ENCODE results near the gene GPX3. TPM values are rescaled to one million over a fixed set of nuclear protein-coding genes. Genes with fewer than 3 reads are reported as not detected.

The GPX3 gene
- total and polyA plus RNA-seq, 2 of the 13 experiments (the other 11 are each of a cell fraction or from before 2014, with no cell fraction given): 33.8 to 1,892 TPM

DNA sequence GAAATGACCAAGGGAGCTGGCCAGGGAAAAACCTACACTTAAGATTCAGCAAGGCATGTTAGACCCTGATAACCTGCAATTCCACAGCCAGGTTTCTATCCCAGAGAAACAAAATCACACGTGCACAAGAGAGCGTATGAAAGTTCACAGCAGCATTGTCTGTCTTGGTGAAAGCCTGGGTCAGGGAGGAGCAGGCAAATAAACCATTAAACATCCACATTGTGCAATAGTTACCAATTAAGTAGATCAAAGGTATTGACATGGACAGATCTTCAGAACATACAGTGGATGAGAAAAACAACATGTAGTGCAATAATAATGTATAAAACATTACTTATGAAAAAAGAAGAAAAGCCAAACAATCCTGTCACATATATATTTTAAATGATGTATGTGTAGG lies 15.9 kb upstream of the GPX3 start (continued):
- TF ChIP-seq GLI4 (CRISPR knock-in tag; IDR thresholded peaks at IDR 0.05; ENCODE audit: borderline replicate concordance) (no peak), TFDP1 (CRISPR knock-in tag; IDR thresholded peaks at IDR 0.05; ENCODE audit: borderline replicate concordance) (no peak), ZNF570 (CRISPR knock-in tag; IDR thresholded peaks at IDR 0.05; ENCODE audit: borderline replicate concordance) (no peak), SETDB1 (CRISPR knock-in tag; IDR thresholded peaks at IDR 0.05; ENCODE audit: borderline replicate concordance) (no peak), ZNF282 (IDR thresholded peaks at IDR 0.05; ENCODE audit: partially characterized antibody) (no peak), ETV5 (CRISPR knock-in tag; IDR thresholded peaks at IDR 0.05; ENCODE audit: borderline replicate concordance) (peak; percentile 56; the same call in 1 of the 2 replicates), ZNF124 (CRISPR knock-in tag; IDR thresholded peaks at IDR 0.05) (no peak), ZNF629 (CRISPR knock-in tag; conservative IDR thresholded peaks at IDR 0.05) (no peak), NCOA1 (CRISPR knock-in tag; IDR thresholded peaks at IDR 0.05) (no peak), SP4 (CRISPR knock-in tag; IDR thresholded peaks at IDR 0.05) (no peak), ZFP62 (CRISPR knock-in tag; IDR thresholded peaks at IDR 0.05) (no peak), ZNF652 (CRISPR knock-in tag; IDR thresholded peaks at IDR 0.05; ENCODE audit: borderline replicate concordance, low read depth) (no peak), NKX3-1 (CRISPR knock-in tag; IDR thresholded peaks at IDR 0.05) (no peak), YEATS2 (CRISPR knock-in tag; IDR thresholded peaks at IDR 0.05; ENCODE audit: borderline replicate concordance) (no peak), ZNF460 (CRISPR knock-in tag; IDR thresholded peaks at IDR 0.05; ENCODE audit: borderline replicate concordance) (no peak), ZNF724P (CRISPR knock-in tag; IDR thresholded peaks at IDR 0.05; ENCODE audit: borderline replicate concordance) (no peak), KLF15 (CRISPR knock-in tag; IDR thresholded peaks at IDR 0.05; ENCODE audit: borderline replicate concordance) (no peak), NCOR1 (IDR thresholded peaks at IDR 0.05; ENCODE audit: borderline replicate concordance, low read length) (peak; percentile 25; the same call in 1 of the 2 replicates), ZNF256 (CRISPR knock-in tag; conservative IDR thresholded peaks at IDR 0.05) (no peak), KMT2A (CRISPR knock-in tag; IDR thresholded peaks at IDR 0.05) (no peak), ZNF263 (CRISPR knock-in tag; IDR thresholded peaks at IDR 0.05) (no peak), ZNF501 (CRISPR knock-in tag; IDR thresholded peaks at IDR 0.05) (no peak), KDM6A (CRISPR knock-in tag; IDR thresholded peaks at IDR 0.05; ENCODE audit: low read depth) (peak; percentile 67)
- TF ChIP-seq, protein P1, sequence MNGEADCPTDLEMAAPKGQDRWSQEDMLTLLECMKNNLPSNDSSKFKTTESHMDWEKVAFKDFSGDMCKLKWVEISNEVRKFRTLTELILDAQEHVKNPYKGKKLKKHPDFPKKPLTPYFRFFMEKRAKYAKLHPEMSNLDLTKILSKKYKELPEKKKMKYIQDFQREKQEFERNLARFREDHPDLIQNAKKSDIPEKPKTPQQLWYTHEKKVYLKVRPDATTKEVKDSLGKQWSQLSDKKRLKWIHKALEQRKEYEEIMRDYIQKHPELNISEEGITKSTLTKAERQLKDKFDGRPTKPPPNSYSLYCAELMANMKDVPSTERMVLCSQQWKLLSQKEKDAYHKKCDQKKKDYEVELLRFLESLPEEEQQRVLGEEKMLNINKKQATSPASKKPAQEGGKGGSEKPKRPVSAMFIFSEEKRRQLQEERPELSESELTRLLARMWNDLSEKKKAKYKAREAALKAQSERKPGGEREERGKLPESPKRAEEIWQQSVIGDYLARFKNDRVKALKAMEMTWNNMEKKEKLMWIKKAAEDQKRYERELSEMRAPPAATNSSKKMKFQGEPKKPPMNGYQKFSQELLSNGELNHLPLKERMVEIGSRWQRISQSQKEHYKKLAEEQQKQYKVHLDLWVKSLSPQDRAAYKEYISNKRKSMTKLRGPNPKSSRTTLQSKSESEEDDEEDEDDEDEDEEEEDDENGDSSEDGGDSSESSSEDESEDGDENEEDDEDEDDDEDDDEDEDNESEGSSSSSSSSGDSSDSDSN (CRISPR knock-in tag; IDR thresholded peaks at IDR 0.05): no peak
- TF ChIP-seq, protein P2, sequence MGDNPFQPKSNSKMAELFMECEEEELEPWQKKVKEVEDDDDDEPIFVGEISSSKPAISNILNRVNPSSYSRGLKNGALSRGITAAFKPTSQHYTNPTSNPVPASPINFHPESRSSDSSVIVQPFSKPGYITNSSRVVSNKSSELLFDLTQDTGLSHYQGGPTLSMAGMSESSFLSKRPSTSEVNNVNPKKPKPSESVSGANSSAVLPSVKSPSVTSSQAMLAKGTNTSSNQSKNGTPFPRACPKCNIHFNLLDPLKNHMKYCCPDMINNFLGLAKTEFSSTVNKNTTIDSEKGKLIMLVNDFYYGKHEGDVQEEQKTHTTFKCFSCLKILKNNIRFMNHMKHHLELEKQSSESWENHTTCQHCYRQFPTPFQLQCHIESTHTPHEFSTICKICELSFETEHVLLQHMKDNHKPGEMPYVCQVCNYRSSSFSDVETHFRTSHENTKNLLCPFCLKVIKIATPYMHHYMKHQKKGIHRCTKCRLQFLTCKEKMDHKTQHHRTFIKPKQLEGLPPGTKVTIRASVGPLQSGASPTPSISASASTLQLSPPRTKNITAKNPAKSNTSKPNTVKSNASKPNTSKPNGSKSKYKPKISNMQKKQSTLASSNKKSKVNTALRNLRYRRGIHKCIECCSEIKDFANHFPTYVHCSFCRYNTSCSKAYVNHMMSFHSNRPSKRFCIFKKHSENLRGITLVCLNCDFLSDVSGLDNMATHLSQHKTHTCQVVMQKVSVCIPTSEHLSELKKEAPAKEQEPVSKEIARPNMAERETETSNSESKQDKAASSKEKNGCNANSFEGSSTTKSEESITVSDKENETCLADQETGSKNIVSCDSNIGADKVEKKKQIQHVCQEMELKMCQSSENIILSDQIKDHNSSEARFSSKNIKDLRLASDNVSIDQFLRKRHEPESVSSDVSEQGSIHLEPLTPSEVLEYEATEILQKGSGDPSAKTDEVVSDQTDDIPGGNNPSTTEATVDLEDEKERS (CRISPR knock-in tag; IDR thresholded peaks at IDR 0.05): no peak
- TF ChIP-seq, protein P3, sequence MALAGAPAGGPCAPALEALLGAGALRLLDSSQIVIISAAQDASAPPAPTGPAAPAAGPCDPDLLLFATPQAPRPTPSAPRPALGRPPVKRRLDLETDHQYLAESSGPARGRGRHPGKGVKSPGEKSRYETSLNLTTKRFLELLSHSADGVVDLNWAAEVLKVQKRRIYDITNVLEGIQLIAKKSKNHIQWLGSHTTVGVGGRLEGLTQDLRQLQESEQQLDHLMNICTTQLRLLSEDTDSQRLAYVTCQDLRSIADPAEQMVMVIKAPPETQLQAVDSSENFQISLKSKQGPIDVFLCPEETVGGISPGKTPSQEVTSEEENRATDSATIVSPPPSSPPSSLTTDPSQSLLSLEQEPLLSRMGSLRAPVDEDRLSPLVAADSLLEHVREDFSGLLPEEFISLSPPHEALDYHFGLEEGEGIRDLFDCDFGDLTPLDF (CRISPR knock-in tag; IDR thresholded peaks at IDR 0.05): no peak
